HepG2 (cell line): Measurements from ENCODE around the gene EBLN2. TPM values are rescaled to one million over a fixed set of nuclear protein-coding genes. Genes with fewer than 3 reads are reported as not detected.

ENCODE experiments used
- ATAC-seq: fragments of 200-7000 bp; cut with Tn5 transposase; 3 replicates; pipeline ENCODE4 v1.9.1; 2020; ENCODE audit warnings: mild to moderate bottlenecking, moderate library complexity
- BruUV-seq: library from RNA; stranded (reverse); fragments of 400-500 nt; replicated peaks from 2 replicates; lab custom pipeline; 2021; lab: Mats Ljungman, UMichigan
- CTCF ChIA-PET: fragments of 300-600 bp; formaldehyde crosslinking; extraction: SDS; loops from one replicate; lab custom pipeline; 2021; ENCODE audit warnings: low total read pairs, inconsistent platforms, low intra/inter-chr PET ratio; lab: Yijun Ruan, JAX
- POLR2A ChIA-PET: fragments of 350-600 bp; sonication (Branson Sonifier 250); formaldehyde crosslinking; loops from one replicate; lab custom pipeline; 2020; ENCODE audit warnings: antibody characterized with exemption, inconsistent platforms; lab: Yijun Ruan, JAX
- DNase-seq: peaks from one replicate; pipeline ENCODE4 v3.0.0-alpha.2; 2015; ENCODE audit warnings: low spot score
- FAIRE-seq: peaks from 3 replicates; lab custom pipeline; 2011; peaks lifted over from hg19 to GRCh38; lab: Jason Lieb, UNC
- H2AFZ ChIP-seq: one replicate; pipeline ENCODE4 v1.6.1; 2011; ENCODE audit warnings: low read length, inconsistent platforms
- H3K27ac ChIP-seq: fragments of 300-600 bp; 3 replicates; pipeline ENCODE4 v1.8.0; 2011; ENCODE audit warnings: mixed run types, mild to moderate bottlenecking, mixed read lengths, low read length, inconsistent platforms; ENCODE audit not compliant: insufficient read depth; ENCODE audit errors: extremely low read length
- H3K27me3 ChIP-seq, 2 experiments: fragments of 200-600 bp in 1 of 2; 2 replicates in 1 of 2; 3 replicates in 1 of 2; pipeline versions ENCODE4 v1.6.0 to v1.8.0; 2011; ENCODE audit warnings: low read length in 2 of 2, mild to moderate bottlenecking in 2 of 2, moderate library complexity in 2 of 2, inconsistent platforms in 1 of 2; ENCODE audit not compliant: insufficient read depth in 2 of 2, control insufficient read depth in 1 of 2
- H3K36me3 ChIP-seq, 2 experiments: fragments of 200-600 bp in 1 of 2; replicated peaks in 1 of 2; 2 replicates in 1 of 2; 3 replicates in 1 of 2; pipeline versions ENCODE4 v1.5.1 to v1.8.0; 2011; ENCODE audit warnings: low read length in 2 of 2, inconsistent platforms in 1 of 2; ENCODE audit not compliant: insufficient read depth in 2 of 2, control insufficient read depth in 1 of 2
- H3K4me1 ChIP-seq: 2 replicates; pipeline ENCODE4 v1.5.1; 2012; ENCODE audit warnings: low read length, inconsistent platforms; ENCODE audit not compliant: insufficient read depth
- H3K4me2 ChIP-seq: 2 replicates; pipeline ENCODE4 v1.6.0; 2011; ENCODE audit warnings: low read depth, low read length, inconsistent platforms
- H3K4me3 ChIP-seq, 3 experiments: fragments of 200-600 bp in 1 of 3; sonication (generic), shearing (Covaris generic) in 1 of 3; replicated peaks in 1 of 3; 2 replicates each; pipeline ENCODE4 v1.5.1; 2011 to 2016; ENCODE audit warnings: low read length in 3 of 3, inconsistent platforms in 2 of 3, low read depth in 2 of 3, mild to moderate bottlenecking in 2 of 3, control low read depth in 1 of 3, mixed read lengths in 1 of 3; ENCODE audit not compliant: insufficient read depth in 1 of 3
- H3K79me2 ChIP-seq: one replicate; pipeline ENCODE4 v1.6.1; 2011; ENCODE audit warnings: low read length, inconsistent platforms; ENCODE audit not compliant: insufficient read depth
- H3K9ac ChIP-seq: 2 replicates; pipeline ENCODE4 v1.6.0; 2011; ENCODE audit warnings: mild to moderate bottlenecking, low read depth, low read length, inconsistent platforms; ENCODE audit not compliant: insufficient read depth
- H3K9me3 ChIP-seq: 2 replicates; pipeline ENCODE4 v1.5.1; 2012; ENCODE audit warnings: mild to moderate bottlenecking, low read length
- H4K20me1 ChIP-seq: 2 replicates; pipeline ENCODE4 v1.6.0; 2011; ENCODE audit warnings: inconsistent platforms, mild to moderate bottlenecking, low read length, moderate library complexity; ENCODE audit not compliant: insufficient read depth
- AFF4 ChIP-seq: sonication (generic); formaldehyde crosslinking; IDR thresholded peaks from 2 replicates; pipeline ENCODE4 v1.4.0; 2020; ENCODE audit warnings: missing genetic modification reagents
- AHR ChIP-seq: IDR thresholded peaks from 2 replicates; pipeline ENCODE4 v1.6.1; 2018; ENCODE audit warnings: missing genetic modification reagents, missing compliant biosample characterization
- ATF3 ChIP-seq: sonication (generic); formaldehyde crosslinking; IDR thresholded peaks from 2 replicates; pipeline ENCODE4 v1.4.0; 2020; ENCODE audit warnings: missing genetic modification reagents
- DNMT3B ChIP-seq: conservative IDR thresholded peaks from 2 replicates; pipeline ENCODE4 v1.6.1; 2016; ENCODE audit warnings: missing biosample characterization, control low read depth
- GFI1 ChIP-seq: sonication (generic); formaldehyde crosslinking; IDR thresholded peaks from 2 replicates; pipeline ENCODE4 v1.5.0; 2020; ENCODE audit warnings: missing genetic modification reagents, mild to moderate bottlenecking, borderline replicate concordance
- GZF1 ChIP-seq: sonication (generic); formaldehyde crosslinking; IDR thresholded peaks from 2 replicates; pipeline ENCODE4 v1.5.1; 2020; ENCODE audit warnings: mild to moderate bottlenecking, missing genetic modification reagents
- HIVEP1 ChIP-seq: sonication (generic); formaldehyde crosslinking; IDR thresholded peaks from 2 replicates; pipeline ENCODE4 v1.4.0; 2020; ENCODE audit warnings: mild to moderate bottlenecking, missing genetic modification reagents
- HMG20B ChIP-seq: conservative IDR thresholded peaks from 2 replicates; pipeline ENCODE4 v1.6.1; 2016; ENCODE audit warnings: missing genetic modification reagents, missing compliant biosample characterization
- IRX3 ChIP-seq: sonication (generic); formaldehyde crosslinking; IDR thresholded peaks from 2 replicates; pipeline ENCODE4 v1.8.1; 2023; ENCODE audit warnings: mild to moderate bottlenecking, low read depth, missing genetic modification reagents, borderline replicate concordance
- KDM1A ChIP-seq: IDR thresholded peaks from 2 replicates; pipeline ENCODE4 v1.6.1; 2016; ENCODE audit warnings: missing compliant biosample characterization
- MAX ChIP-seq: IDR thresholded peaks from 2 replicates; pipeline ENCODE4 v1.6.1; 2012; ENCODE audit warnings: inconsistent platforms
- MIXL1 ChIP-seq: IDR thresholded peaks from 2 replicates; pipeline ENCODE4 v1.6.1; 2016
- SP1 ChIP-seq, 2 experiments: fragments of 450-650 bp in 1 of 2; sonication (generic) in 1 of 2; formaldehyde crosslinking in 1 of 2; IDR thresholded peaks; 2 replicates each; pipeline versions ENCODE4 v1.4.0 to v1.6.1; 2016 to 2020; ENCODE audit warnings: missing genetic modification reagents in 1 of 2
- XRCC5 ChIP-seq: fragments of 200-400 bp; formaldehyde crosslinking; optimal IDR thresholded peaks from 2 replicates; pipeline ENCODE3; 2017; ENCODE audit warnings: mild to moderate bottlenecking, low read length
- ZNF12 ChIP-seq: sonication (generic); formaldehyde crosslinking; IDR thresholded peaks from 2 replicates; pipeline ENCODE4 v1.5.0; 2020; ENCODE audit warnings: missing genetic modification reagents
- ZNF468 ChIP-seq: sonication (generic); formaldehyde crosslinking; IDR thresholded peaks from 2 replicates; pipeline ENCODE4 v1.8.0; 2022; ENCODE audit warnings: mild to moderate bottlenecking, moderate library complexity, missing genetic modification reagents
- ZNF503 ChIP-seq: sonication (generic); formaldehyde crosslinking; IDR thresholded peaks from 2 replicates; pipeline ENCODE4 v1.4.0; 2020; ENCODE audit warnings: missing genetic modification reagents
- ZNF619 ChIP-seq: sonication (generic); formaldehyde crosslinking; IDR thresholded peaks from 2 replicates; pipeline ENCODE4 v1.4.0; 2020; ENCODE audit warnings: mild to moderate bottlenecking, missing genetic modification reagents
- ZNF740 ChIP-seq: sonication (generic); formaldehyde crosslinking; IDR thresholded peaks from 2 replicates; pipeline ENCODE4 v1.4.0; 2020; ENCODE audit warnings: missing genetic modification reagents
- ZNF776 ChIP-seq: sonication (generic); formaldehyde crosslinking; IDR thresholded peaks from 2 replicates; pipeline ENCODE4 v1.4.0; 2020; ENCODE audit warnings: mild to moderate bottlenecking, missing genetic modification reagents
- WGBS: methylation state at CpG from one replicate; pipeline ENCODE4 v1.1.6; 2017; ENCODE audit warnings: low lambda C conversion rate; 5-methylcytosine and 5-hydroxymethylcytosine counted together
- in situ Hi-C: cut with HindIII; loops from 2 replicates; pipeline ENCODE4 v1.10.0; 2017; ENCODE audit warnings: low pct_unique_long_range_greater_than_20kb; ENCODE audit not compliant: extremely low pct_ligation_motif_present
- intact Hi-C: fragments of 100-400 bp; cut with micrococcal nuclease; formaldehyde crosslinking; loops from one replicate; pipeline ENCODE4 v1.10.0; 2022; ENCODE audit not compliant: unreplicated experiment
- polyA plus RNA-seq, 8 experiments: library from polyadenylated mRNA; depleted of rRNA in 3 of 8; stranded (reverse) in 7 of 8; unstranded in 1 of 8; fragments of >200 nt; fragmentation: Illumina TruSeq in 4 of 8; extraction: Trizol in 4 of 8; gene quantifications; 2 replicates each; pipeline versions ENCODE4 v1.2.1 to v1.2.3, GENCODE V29; 2011 to 2016; ENCODE audit warnings: low read depth in 4 of 8, missing spikeins in 1 of 8, mixed read lengths in 1 of 8; ENCODE audit not compliant: insufficient read depth in 1 of 8
- total RNA-seq, 5 experiments: library from RNA; depleted of rRNA; stranded (reverse); fragments of >200 nt; fragmentation: Illumina TruSeq; extraction: Trizol; gene quantifications; 2 replicates each; pipeline ENCODE4 v1.2.3, GENCODE V29; 2016; ENCODE audit warnings: low read depth in 1 of 5

Gene EBLN2
- total and polyA plus RNA-seq, 2 of the 13 experiments (the other 11 are each of a cell fraction or from before 2014, with no cell fraction given): 3.3 to 8.3 TPM

- in situ Hi-C loops (loop anchor here (10.0 to 25.0 kb wide), 2 partner anchors 239 to 1372 kb away; partner anchors contain the start of gene SHQ1), intact Hi-C loops (loop anchor here (10.0 kb wide), 1 partner anchor 1129 kb away; no protein-coding TSS in a partner anchor)
- no TSS peak for BruUV-seq
- no peaks in the 10 kb centered on the region; a peak in 1 of 5 replicates for H3K27me3 ChIP-seq
- H2AFZ ChIP-seq: no peak overlapping the region
- POLR2A ChIA-PET: no interaction called here
- no peak overlapping the region for H3K27ac ChIP-seq
- H3K4me2 ChIP-seq: no peak overlapping the region
- H3K9ac ChIP-seq: no peak overlapping the region
- no peaks in the 10 kb centered on the region for H3K4me1 ChIP-seq
- no peak for DNase-seq
- no peaks in the 10 kb centered on the region for H3K9me3 ChIP-seq
- FAIRE-seq: no peak
- no peaks in the 10 kb centered on the region for H4K20me1 ChIP-seq
- H3K79me2 ChIP-seq: no peaks in the 10 kb centered on the region
- no peak overlapping the region for H3K4me3 ChIP-seq
- TF ChIP-seq AFF4 (CRISPR knock-in tag) (no peak), SP1 (IDR thresholded peaks at IDR 0.05) (no peak), SP1 (CRISPR knock-in tag; IDR thresholded peaks at IDR 0.05) (no peak), ZNF740 (CRISPR knock-in tag) (no peak), IRX3 (no peak), HIVEP1 (CRISPR knock-in tag) (no peak), ATF3 (CRISPR knock-in tag) (no peak), ZNF619 (no peak), ZNF503 (CRISPR knock-in tag) (no peak), DNMT3B (CRISPR knock-in tag) (no peak), ZNF776 (CRISPR knock-in tag) (no peak), KDM1A (CRISPR knock-in tag) (no peak), MAX (no peak), ZNF468 (CRISPR knock-in tag) (no peak), MIXL1 (CRISPR knock-in tag) (no peak), GZF1 (no peak), HMG20B (CRISPR knock-in tag) (no peak), ZNF12 (CRISPR knock-in tag) (no peak), XRCC5 (no peak), GFI1 (no peak), AHR (no peak)
- no peaks in the 10 kb centered on the region for H3K36me3 ChIP-seq
- WGBS: 54% methylated on average over 2 of the region's 2 CpGs
- ATAC-seq: no peak
- CTCF ChIA-PET: interaction anchor here (2.6 kb wide), 1 partner anchor 232 kb away, joined by 40 read pairs; no protein-coding TSS in a partner anchor
Observed at GRCh38 chr3:73084170-73084569, 22.7 kb downstream of the EBLN2 start.
